K562 (cell line): ENCODE measurements around the gene MCIDAS. TPM values are rescaled to one million over a fixed set of nuclear protein-coding genes. Genes with fewer than 3 reads are reported as not detected.

Experiments
- HNRNPLL ChIP-seq: fragments of 200-400 bp; formaldehyde crosslinking; IDR thresholded peaks from 2 replicates; pipeline ENCODE4 v1.6.1; 2017; ENCODE audit warnings: low read length, low read depth, mild to moderate bottlenecking; ENCODE audit not compliant: poor library complexity, severe bottlenecking
- KLF1 ChIP-seq: fragments of 450-650 bp; IDR thresholded peaks from 2 replicates; pipeline ENCODE4 v1.6.1; 2016; ENCODE audit warnings: missing genetic modification characterization, missing compliant biosample characterization
- KLF6 ChIP-seq: fragments of 250-450 bp; sonication (Bioruptor Pico); IDR thresholded peaks from 2 replicates; pipeline ENCODE4 v1.4.0; 2020; ENCODE audit warnings: mild to moderate bottlenecking, moderate library complexity, borderline replicate concordance
- L3MBTL2 ChIP-seq: fragments of 450-650 bp; IDR thresholded peaks from 2 replicates; pipeline ENCODE4 v1.6.1; 2016; ENCODE audit warnings: mild to moderate bottlenecking, moderate library complexity
- NFATC3 ChIP-seq: fragments of 450-650 bp; IDR thresholded peaks from 2 replicates; pipeline ENCODE4 v1.6.1; 2017; ENCODE audit warnings: mild to moderate bottlenecking
- PHTF2 ChIP-seq: fragments of 250-450 bp; sonication (Bioruptor Pico); IDR thresholded peaks from 2 replicates; pipeline ENCODE4 v1.5.0; 2021; ENCODE audit warnings: mild to moderate bottlenecking
- POLR2A ChIP-seq: fragments of 450-650 bp; conservative IDR thresholded peaks from 2 replicates; pipeline ENCODE4 v1.6.1; 2016
- POLR3G ChIP-seq: IDR thresholded peaks from 2 replicates; pipeline ENCODE4 v1.6.1; 2011; ENCODE audit not compliant: insufficient read length, insufficient replicate concordance; ENCODE audit errors: extremely low read depth
- PPARD ChIP-seq: fragments of 250-450 bp; sonication (Bioruptor Pico); IDR thresholded peaks from 2 replicates; pipeline ENCODE4 v1.8.0; 2022; ENCODE audit warnings: inconsistent platforms, mild to moderate bottlenecking, moderate library complexity
- SAP30 ChIP-seq: fragments of 200-600 bp; sonication (generic); IDR thresholded peaks from 2 replicates; pipeline ENCODE4 v1.6.1; 2012; ENCODE audit warnings: borderline replicate concordance, low read depth, mild to moderate bottlenecking, moderate library complexity, low read length, control low read depth, inconsistent platforms; ENCODE audit not compliant: insufficient read depth, poor library complexity, severe bottlenecking
- TCF3 ChIP-seq: sonication (generic); formaldehyde crosslinking; IDR thresholded peaks from 2 replicates; pipeline ENCODE4 v1.4.0; 2020; ENCODE audit warnings: mild to moderate bottlenecking, missing genetic modification reagents
- YBX1 ChIP-seq: fragments of 450-650 bp; IDR thresholded peaks from 2 replicates; pipeline ENCODE4 v1.7.1; 2016; ENCODE audit warnings: mild to moderate bottlenecking
- ZBTB11 ChIP-seq, 3 experiments: fragments of 200-800 bp in 1 of 3; fragments of 250-450 bp in 1 of 3; fragments of 450-650 bp in 1 of 3; sonication (Bioruptor Pico) in 1 of 3; sonication (Bioruptor generic) in 1 of 3; formaldehyde crosslinking in 1 of 3; IDR thresholded peaks; 2 replicates each; pipeline versions ENCODE4 v1.6.1 to v1.8.0; 2016 to 2022; ENCODE audit warnings: mild to moderate bottlenecking in 2 of 3, missing genetic modification characterization in 2 of 3, missing compliant biosample characterization in 1 of 3, moderate library complexity in 1 of 3
- ZBTB2 ChIP-seq: fragments of 450-650 bp; IDR thresholded peaks from 2 replicates; pipeline ENCODE4 v1.6.1; 2016; ENCODE audit warnings: antibody characterized with exemption
- ZBTB26 ChIP-seq: fragments of 450-650 bp; formaldehyde crosslinking; IDR thresholded peaks from 2 replicates; pipeline ENCODE4 v1.4.0; 2022; ENCODE audit warnings: missing genetic modification characterization
- ZKSCAN8 ChIP-seq: fragments of 200-800 bp; sonication (Bioruptor generic); IDR thresholded peaks from 2 replicates; pipeline ENCODE4 v1.6.1; 2016; ENCODE audit warnings: missing genetic modification characterization, missing compliant biosample characterization
- ZNF197 ChIP-seq: fragments of 200-800 bp; sonication (Bioruptor generic); IDR thresholded peaks from 2 replicates; pipeline ENCODE4 v1.6.1; 2016; ENCODE audit warnings: low read depth, missing genetic modification characterization, missing compliant biosample characterization
- ZNF347 ChIP-seq: fragments of 450-650 bp; formaldehyde crosslinking; IDR thresholded peaks from 2 replicates; pipeline ENCODE4 v1.4.0; 2020; ENCODE audit warnings: low read depth, mild to moderate bottlenecking, moderate library complexity
- ZNF41 ChIP-seq: fragments of 250-450 bp; sonication (Bioruptor Pico); conservative IDR thresholded peaks from 2 replicates; pipeline ENCODE4 v1.4.0; 2020; ENCODE audit warnings: mild to moderate bottlenecking
- ZNF507 ChIP-seq: conservative IDR thresholded peaks from 2 replicates; pipeline ENCODE4 v1.6.1; 2017; ENCODE audit warnings: missing genetic modification characterization, missing compliant biosample characterization
- ZNF639 ChIP-seq, 2 experiments: fragments of 200-800 bp in 1 of 2; sonication (Bioruptor generic) in 1 of 2; sonication (generic) in 1 of 2; formaldehyde crosslinking in 1 of 2; IDR thresholded peaks in 1 of 2; conservative IDR thresholded peaks in 1 of 2; 2 replicates each; pipeline versions ENCODE4 v1.5.0 to v1.6.1; 2016 to 2020; ENCODE audit warnings: missing compliant biosample characterization in 1 of 2, missing genetic modification characterization in 1 of 2, missing genetic modification reagents in 1 of 2
- polyA plus RNA-seq, 8 experiments: library from polyadenylated mRNA; depleted of rRNA in 4 of 8; stranded (reverse) in 5 of 8; unstranded in 3 of 8; fragments of >200 nt; fragmentation: Nextera tagmentation in 2 of 8; fragmentation: Illumina TruSeq in 1 of 8; extraction: Ambion mirVana in 2 of 8; extraction: Trizol in 1 of 8; gene quantifications; 2 replicates each; pipeline versions ENCODE4 v1.2.1 to v1.2.3, GENCODE V29; 2011 to 2014; ENCODE audit warnings: inconsistent platforms in 1 of 8, missing spikeins in 1 of 8
- total RNA-seq, 7 experiments: library from RNA; depleted of rRNA in 6 of 7; stranded (reverse); fragments of >200 nt in 6 of 7; fragmentation: Illumina TruSeq in 2 of 7; extraction: Trizol in 2 of 7; gene quantifications; 2 replicates each; pipeline versions ENCODE4 v1.2.1 to v1.2.3, GENCODE V29; 2011 to 2021; ENCODE audit warnings: low replicate concordance in 1 of 7

The MCIDAS gene
- total and polyA plus RNA-seq, 9 of the 15 experiments (the other 6 are each of a cell fraction or from before 2014, with no cell fraction given) = 0.07 to 1.5 (median 0.69) TPM

GRCh38 chr5:55176176-55176818, 50.8 kb downstream of the MCIDAS start (continued):
- peak in 1 of 2 experiments; percentile 48; a peak in 1 of 4 replicates for TF ChIP-seq ZNF639 (CRISPR knock-in tag; conservative IDR thresholded peaks at IDR 0.05 in 1 of 2, IDR thresholded peaks at IDR 0.05 in 1 of 2)
- TF ChIP-seq NFATC3 = no peak
- TF ChIP-seq ZBTB26 (CRISPR knock-in tag) = no peak
- TF ChIP-seq L3MBTL2 = peak; percentile 98
- no peak for TF ChIP-seq PPARD
- no peak for TF ChIP-seq YBX1
- TF ChIP-seq ZNF507 (tag) = no peak
- TF ChIP-seq HNRNPLL = peak; percentile 67
- TF ChIP-seq SAP30 = no peak
- TF ChIP-seq ZNF197 (CRISPR knock-in tag) = no peak
- 0 out of 2 replicates have a peak, but pooled peaks have one; percentile 7 for TF ChIP-seq ZBTB2
- TF ChIP-seq ZNF347 (CRISPR knock-in tag) = no peak
- no peak for TF ChIP-seq PHTF2 (CRISPR knock-in tag)
- TF ChIP-seq ZNF41 = no peak
- TF ChIP-seq POLR2A = no peak
- TF ChIP-seq TCF3 (CRISPR knock-in tag) = no peak
- TF ChIP-seq KLF1 (tag) = no peak
- no peak for TF ChIP-seq KLF6 (CRISPR knock-in tag)
- TF ChIP-seq ZKSCAN8 (CRISPR knock-in tag) = no peak
- 0 out of 6 replicates have a peak, but pooled peaks of 1 of the 3 experiments have one; percentile 31 for TF ChIP-seq ZBTB11 (CRISPR knock-in tag; IDR thresholded peaks at IDR 0.05)
- no peak for TF ChIP-seq POLR3G
